ENCODE measurements around the gene NOS2. TPM values are rescaled to one million over a fixed set of nuclear protein-coding genes. Genes with fewer than 3 reads are reported as not detected.
A peak's percentile ranks its signal among the peaks of the same experiment; 100 is the strongest.

NOS2 gene
- polyA plus RNA-seq, 1 experiment, result 0.02 TPM

- ChIA-PET CTCF (interaction anchor here (0.6 to 12.7 kb wide), 35 partner anchors 9 to 661 kb away, joined by 3 to 197 read pairs (median 4); partner anchors contain the start of genes IFT20, LYRM9 and TNFAIP1), POLR2A (no interaction called here)
- no peaks in the 10 kb centered on the region for H3K27me3 ChIP-seq (ENCODE audit: control insufficient read depth, insufficient read depth, low read length)
- no peaks in the 10 kb centered on the region for H3K36me3 ChIP-seq (ENCODE audit: control insufficient read depth, insufficient read depth, low read length)
- DNase-seq (ENCODE audit: low read depth), result peak; percentile 21
- 0 out of 2 replicates have a peak overlapping the region, but pooled peaks have one; percentile 10 for H3K4me3 ChIP-seq (ENCODE audit: low read depth, low read length)
- peak; percentile 84 for TF ChIP-seq CTCF (IDR thresholded peaks at IDR 0.05; ENCODE audit: insufficient read depth, low read depth, low read length)
Measured at GRCh38 chr17:27805520-27806146, 5.3 kb upstream of the NOS2 start.

- POLR2A ChIA-PET, result no interaction called here
- Histone ChIP-seq H3K27me3 (ENCODE audit: control insufficient read depth, insufficient read depth, low read length) (peaks cover 1% of the 10 kb centered on the region; the same call in 1 of the 2 replicates), H3K4me3 (ENCODE audit: low read depth, low read length) (no peak overlapping the region), H3K36me3 (ENCODE audit: control insufficient read depth, insufficient read depth, low read length) (no peaks in the 10 kb centered on the region)
- CTCF ChIA-PET, result interaction anchor here (1.2 to 12.7 kb wide), 10 partner anchors 9 to 531 kb away, joined by 3 to 197 read pairs (median 10); partner anchors contain the start of genes IFT20, LYRM9 and TNFAIP1
- no peak for TF ChIP-seq CTCF (IDR thresholded peaks at IDR 0.05; ENCODE audit: insufficient read depth, low read depth, low read length)
- no peak for DNase-seq (ENCODE audit: low read depth)
Measured at GRCh38 chr17:27804113-27804512, 3.8 kb upstream of the NOS2 start.

- Histone ChIP-seq H3K4me3 (ENCODE audit: low read depth, low read length) (no peak overlapping the region), H3K36me3 (ENCODE audit: control insufficient read depth, insufficient read depth, low read length) (no peaks in the 10 kb centered on the region)
- CTCF ChIA-PET, result interaction anchor here (0.8 to 12.7 kb wide), 3 partner anchors 16 to 77 kb away, joined by 3 to 197 read pairs (median 4); no protein-coding TSS in a partner anchor
Measured at GRCh38 chr17:27802962-27803680, 2.8 kb upstream of the NOS2 start.

GRCh38 chr17:27802033-27802432 lies 1.7 kb upstream of the NOS2 start:
- CTCF ChIA-PET, result interaction anchor here (12.7 kb wide), 1 partner anchor 78 kb away, joined by 197 read pairs; no protein-coding TSS in a partner anchor
- TF ChIP-seq CTCF (IDR thresholded peaks at IDR 0.05; ENCODE audit: insufficient read depth, low read depth, low read length), result no peak
- DNase-seq (ENCODE audit: low read depth), result no peak

More at GRCh38 chr17:27802962-27803680, 2.8 kb upstream of the NOS2 start:
- H3K27me3 ChIP-seq (ENCODE audit: control insufficient read depth, insufficient read depth, low read length), result peaks cover 4% of the 10 kb centered on the region
- DNase-seq (ENCODE audit: low read depth), result no peak
- TF ChIP-seq CTCF (IDR thresholded peaks at IDR 0.05; ENCODE audit: insufficient read depth, low read depth, low read length), result no peak
- POLR2A ChIA-PET, result no interaction called here

GRCh38 chr17:27798376-27798775 lies 2.0 kb downstream of the NOS2 start:
- no peak for DNase-seq (ENCODE audit: low read depth)
- no peak for TF ChIP-seq CTCF (IDR thresholded peaks at IDR 0.05; ENCODE audit: insufficient read depth, low read depth, low read length)
- ChIA-PET CTCF (no interaction called here), POLR2A (no interaction called here)
- Histone ChIP-seq H3K4me3 (ENCODE audit: low read depth, low read length) (no peak overlapping the region), H3K27me3 (ENCODE audit: control insufficient read depth, insufficient read depth, low read length) (peaks cover 27% of the 10 kb centered on the region), H3K36me3 (ENCODE audit: control insufficient read depth, insufficient read depth, low read length) (no peaks in the 10 kb centered on the region)

More at GRCh38 chr17:27802033-27802432, 1.7 kb upstream of the NOS2 start:
- Histone ChIP-seq H3K36me3 (ENCODE audit: control insufficient read depth, insufficient read depth, low read length) (no peaks in the 10 kb centered on the region), H3K4me3 (ENCODE audit: low read depth, low read length) (no peak overlapping the region), H3K27me3 (ENCODE audit: control insufficient read depth, insufficient read depth, low read length) (peaks cover 9% of the 10 kb centered on the region)
- POLR2A ChIA-PET, result no interaction called here
